Fibroblast of lung (primary cell): ENCODE results near the gene ADCK1. TPM values are rescaled to one million over a fixed set of nuclear protein-coding genes. Genes with fewer than 3 reads are reported as not detected.

ENCODE experiments used
- DNase-seq, 2 donors: peaks; one replicate each; pipeline versions ENCODE4 v3.0.0 to v3.0.0-alpha.2; 2010; ENCODE audit warnings: low read depth in 2 of 2
- H2AFZ ChIP-seq: 2 replicates; pipeline ENCODE4 v1.5.1; 2012; ENCODE audit warnings: low read length, control low read depth, inconsistent platforms
- H3K27ac ChIP-seq: 2 replicates; pipeline ENCODE4 v1.5.1; 2011; ENCODE audit warnings: low read length, control low read depth; ENCODE audit not compliant: insufficient read depth
- H3K27me3 ChIP-seq: 2 replicates; pipeline ENCODE4 v1.5.1; 2011; ENCODE audit warnings: mild to moderate bottlenecking, low read length; ENCODE audit not compliant: control insufficient read depth, insufficient read depth
- H3K36me3 ChIP-seq: 2 replicates; pipeline ENCODE4 v1.5.1; 2011; ENCODE audit warnings: low read length; ENCODE audit not compliant: control insufficient read depth, insufficient read depth
- H3K4me1 ChIP-seq: 2 replicates; pipeline ENCODE4 v1.5.1; 2011; ENCODE audit warnings: low read length; ENCODE audit not compliant: control insufficient read depth, insufficient read depth; ENCODE audit errors: extremely low read depth
- H3K4me2 ChIP-seq: 2 replicates; pipeline ENCODE4 v1.5.1; 2011; ENCODE audit warnings: low read length, control low read depth; ENCODE audit not compliant: insufficient read depth; ENCODE audit errors: extremely low read depth
- H3K4me3 ChIP-seq, 4 experiments: fragments of 200-600 bp in 1 of 4; sonication (generic) in 1 of 4; replicated peaks in 1 of 4; 2 replicates each; pipeline ENCODE4 v1.5.1; 2011 to 2016; ENCODE audit warnings: low read length in 4 of 4, low read depth in 3 of 4, mild to moderate bottlenecking in 3 of 4, control low read depth in 2 of 4, inconsistent platforms in 1 of 4, mixed read lengths in 1 of 4; ENCODE audit not compliant: insufficient read depth in 1 of 4; ENCODE audit errors: control extremely low read depth in 1 of 4
- H3K79me2 ChIP-seq: 2 replicates; pipeline ENCODE4 v1.5.1; 2012; ENCODE audit warnings: mild to moderate bottlenecking, low read length, inconsistent platforms; ENCODE audit not compliant: control insufficient read depth, insufficient read depth
- H3K9ac ChIP-seq: 2 replicates; pipeline ENCODE4 v1.5.1; 2011; ENCODE audit warnings: mild to moderate bottlenecking, low read length, control low read depth; ENCODE audit not compliant: insufficient read depth
- H3K9me3 ChIP-seq: 2 replicates; pipeline ENCODE4 v1.5.1; 2012; ENCODE audit warnings: low read depth, low read length; ENCODE audit not compliant: control insufficient read depth, insufficient read depth
- H4K20me1 ChIP-seq: 2 replicates; pipeline ENCODE4 v1.5.1; 2011; ENCODE audit warnings: low read length; ENCODE audit not compliant: control insufficient read depth, insufficient read depth; ENCODE audit errors: extremely low read depth
- CTCF ChIP-seq, 2 donors: IDR thresholded peaks in 1 of 2; conservative IDR thresholded peaks in 1 of 2; 1 replicate in 1 of 2; 2 replicates in 1 of 2; pipeline ENCODE4 v1.5.1; 2011 to 2012; ENCODE audit warnings: low read length in 2 of 2, control low read depth in 1 of 2, inconsistent platforms in 1 of 2, low read depth in 1 of 2, mild to moderate bottlenecking in 1 of 2
- EZH2 ChIP-seq: IDR thresholded peaks from 2 replicates; pipeline ENCODE4 v1.5.1; 2012; ENCODE audit warnings: low read length, control low read depth, mild to moderate bottlenecking; ENCODE audit errors: missing control alignments
- polyA plus RNA-seq, 2 donors: library from polyadenylated mRNA; depleted of rRNA in 1 of 2; stranded (reverse) in 1 of 2; unstranded in 1 of 2; fragments of >200 nt; gene quantifications; 2 replicates each; pipeline ENCODE4 v1.2.1, GENCODE V29; 2011 to 2012; ENCODE audit warnings: missing spikeins in 1 of 2
- total RNA-seq: library from RNA; depleted of rRNA; stranded (reverse); fragments of >200 nt; gene quantifications from 2 replicates; pipeline ENCODE4 v1.2.1, GENCODE V29; 2014

Gene ADCK1
- total and polyA plus RNA-seq, 2 donors (not counting 1 experiment from before 2014, with no cell fraction given) = 4.6 to 4.8 TPM

GRCh38 chr14:77903937-77904617, 104.2 kb downstream of the ADCK1 start:
- TF ChIP-seq EZH2 (no peak), CTCF (conservative IDR thresholded peaks at IDR 0.05 in 1 of 2, IDR thresholded peaks at IDR 0.05 in 1 of 2; ENCODE audit: low read depth in 1 of 2, low read length in 2 of 2) (no peak)
- Histone ChIP-seq H3K4me1 (no peaks in the 10 kb centered on the region), H2AFZ (no peak overlapping the region), H3K27ac (no peak overlapping the region), H3K9ac (no peak overlapping the region), H3K79me2 (no peaks in the 10 kb centered on the region), H3K27me3 (no peaks in the 10 kb centered on the region), H3K9me3 (no peaks in the 10 kb centered on the region), H4K20me1 (no peaks in the 10 kb centered on the region), H3K4me3 (no peak overlapping the region), H3K36me3 (no peaks in the 10 kb centered on the region), H3K4me2 (no peak overlapping the region)
- DNase-seq = no peak

GRCh38 chr14:77906446-77906845, 106.5 kb downstream of the ADCK1 start:
- Histone ChIP-seq H2AFZ (no peak overlapping the region), H3K27ac (no peak overlapping the region)

GRCh38 chr14:77908847-77909246, 108.9 kb downstream of the ADCK1 start:
- H2AFZ ChIP-seq = no peak overlapping the region
- no peaks in the 10 kb centered on the region for H3K9me3 ChIP-seq
- H4K20me1 ChIP-seq = no peaks in the 10 kb centered on the region
- no peaks in the 10 kb centered on the region for H3K27me3 ChIP-seq
- H3K9ac ChIP-seq = no peak overlapping the region
- TF ChIP-seq CTCF (conservative IDR thresholded peaks at IDR 0.05 in 1 of 2, IDR thresholded peaks at IDR 0.05 in 1 of 2; ENCODE audit: low read depth in 1 of 2, low read length in 2 of 2) = no peak
- no peak for TF ChIP-seq EZH2
- no peaks in the 10 kb centered on the region for H3K36me3 ChIP-seq
- no peak overlapping the region for H3K4me3 ChIP-seq
- no peaks in the 10 kb centered on the region for H3K79me2 ChIP-seq
- H3K4me1 ChIP-seq = no peaks in the 10 kb centered on the region
- no peak for DNase-seq
- H3K4me2 ChIP-seq = no peak overlapping the region
- H3K27ac ChIP-seq = no peak overlapping the region

More at GRCh38 chr14:77906446-77906845, 106.5 kb downstream of the ADCK1 start:
- Histone ChIP-seq H3K9me3 (no peaks in the 10 kb centered on the region), H3K4me1 (no peaks in the 10 kb centered on the region), H3K4me3 (no peak overlapping the region), H3K4me2 (no peak overlapping the region), H4K20me1 (no peaks in the 10 kb centered on the region), H3K9ac (no peak overlapping the region), H3K27me3 (no peaks in the 10 kb centered on the region), H3K36me3 (no peaks in the 10 kb centered on the region), H3K79me2 (no peaks in the 10 kb centered on the region)
- DNase-seq = no peak
- TF ChIP-seq CTCF (conservative IDR thresholded peaks at IDR 0.05 in 1 of 2, IDR thresholded peaks at IDR 0.05 in 1 of 2; ENCODE audit: low read depth in 1 of 2, low read length in 2 of 2) = no peak
- no peak for TF ChIP-seq EZH2
